Lung (tissue), 12 donors: ENCODE measurements around the gene RCBTB2. TPM values are rescaled to one million over a fixed set of nuclear protein-coding genes. Genes with fewer than 3 reads are reported as not detected.

ENCODE experiments used
- ATAC-seq: fragments of 200-7000 bp; cut with Tn5 transposase; one replicate; pipeline ENCODE4 v1.9.1; 2020; ENCODE audit warnings: moderate number of reproducible peaks; ENCODE audit not compliant: insufficient read depth, low FRiP score
- DNase-seq, 3 donors: peaks; one replicate each; pipeline ENCODE4 v3.0.0-alpha.2; 2013 to 2017
- H3K27ac ChIP-seq, 2 donors: one replicate each; pipeline ENCODE4 v1.5.1; 2013; ENCODE audit warnings: mild to moderate bottlenecking in 2 of 2, moderate library complexity in 2 of 2, control low read depth in 1 of 2, inconsistent platforms in 1 of 2, low read depth in 1 of 2, low read length in 1 of 2
- H3K27me3 ChIP-seq, 3 donors: one replicate each; pipeline ENCODE4 v1.5.1; 2013; ENCODE audit warnings: low read length in 2 of 3; ENCODE audit not compliant: control insufficient read depth in 3 of 3, insufficient read depth in 3 of 3
- H3K36me3 ChIP-seq, 4 donors: one replicate each; pipeline ENCODE4 v1.5.1; 2013; ENCODE audit warnings: low read length in 4 of 4, mild to moderate bottlenecking in 1 of 4, moderate library complexity in 1 of 4; ENCODE audit not compliant: control insufficient read depth in 4 of 4, insufficient read depth in 4 of 4
- H3K4me1 ChIP-seq, 5 donors: one replicate each; pipeline ENCODE4 v1.5.1; 2013; ENCODE audit warnings: low read length in 5 of 5, mild to moderate bottlenecking in 2 of 5, moderate library complexity in 1 of 5; ENCODE audit not compliant: control insufficient read depth in 5 of 5, insufficient read depth in 5 of 5
- H3K4me3 ChIP-seq: one replicate; pipeline ENCODE4 v1.5.1; 2013; ENCODE audit warnings: mild to moderate bottlenecking, control low read depth, moderate library complexity
- H3K9ac ChIP-seq, 2 donors: one replicate each; pipeline ENCODE4 v1.5.1; 2013; ENCODE audit warnings: low read length in 2 of 2, control low read depth in 1 of 2; ENCODE audit not compliant: insufficient read depth in 1 of 2
- H3K9me3 ChIP-seq, 4 donors: one replicate each; pipeline ENCODE4 v1.5.1; 2013; ENCODE audit warnings: low read length in 3 of 4, mild to moderate bottlenecking in 1 of 4, moderate library complexity in 1 of 4; ENCODE audit not compliant: control insufficient read depth in 4 of 4, insufficient read depth in 3 of 4
- WGBS, 2 donors: extraction: QIAGEN DNeasy Blood & Tissue Kit; methylation state at CpG; one replicate each; pipeline ENCODE4 v1.1.7; 2013; 5-methylcytosine and 5-hydroxymethylcytosine counted together
- polyA plus RNA-seq, 2 donors: library from polyadenylated mRNA; stranded (reverse); fragments of 200-250 nt; gene quantifications; one replicate each; pipeline ENCODE4 v1.2.1, GENCODE V29; 2013
- total RNA-seq, 2 donors: library from RNA; depleted of rRNA in 1 of 2; stranded (reverse); fragments of >200 nt in 1 of 2; gene quantifications; one replicate each; pipeline ENCODE4 v1.2.1, GENCODE V29; 2014 to 2021
- TF ChIP-seq, protein P1 (sequence below): IDR thresholded peaks from 2 replicates; pipeline ENCODE4 v1.5.1; 2012; ENCODE audit warnings: mild to moderate bottlenecking; ENCODE audit errors: control extremely low read depth, extremely low read depth
- donor health status: control.
- donor health status: control.
- donor health status: Bipolar disorder and iron deficiency.
- donor health status: healthy.
- donor health status: DM: yes; HTN: yes; CAD: no.

Gene RCBTB2
- total and polyA plus RNA-seq, 4 donors: 8.5 to 18.4 (median 12.1) TPM

GRCh38 chr13:48573213-48574007 lies 40.5 kb upstream of the RCBTB2 start:
- TF ChIP-seq, protein P1, sequence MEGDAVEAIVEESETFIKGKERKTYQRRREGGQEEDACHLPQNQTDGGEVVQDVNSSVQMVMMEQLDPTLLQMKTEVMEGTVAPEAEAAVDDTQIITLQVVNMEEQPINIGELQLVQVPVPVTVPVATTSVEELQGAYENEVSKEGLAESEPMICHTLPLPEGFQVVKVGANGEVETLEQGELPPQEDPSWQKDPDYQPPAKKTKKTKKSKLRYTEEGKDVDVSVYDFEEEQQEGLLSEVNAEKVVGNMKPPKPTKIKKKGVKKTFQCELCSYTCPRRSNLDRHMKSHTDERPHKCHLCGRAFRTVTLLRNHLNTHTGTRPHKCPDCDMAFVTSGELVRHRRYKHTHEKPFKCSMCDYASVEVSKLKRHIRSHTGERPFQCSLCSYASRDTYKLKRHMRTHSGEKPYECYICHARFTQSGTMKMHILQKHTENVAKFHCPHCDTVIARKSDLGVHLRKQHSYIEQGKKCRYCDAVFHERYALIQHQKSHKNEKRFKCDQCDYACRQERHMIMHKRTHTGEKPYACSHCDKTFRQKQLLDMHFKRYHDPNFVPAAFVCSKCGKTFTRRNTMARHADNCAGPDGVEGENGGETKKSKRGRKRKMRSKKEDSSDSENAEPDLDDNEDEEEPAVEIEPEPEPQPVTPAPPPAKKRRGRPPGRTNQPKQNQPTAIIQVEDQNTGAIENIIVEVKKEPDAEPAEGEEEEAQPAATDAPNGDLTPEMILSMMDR: no peak
- H3K36me3 ChIP-seq: no peaks in the 10 kb centered on the region
- H3K4me3 ChIP-seq: no peak overlapping the region
- no peaks in the 10 kb centered on the region for H3K9me3 ChIP-seq
- ATAC-seq (no peak), DNase-seq (no peak)
- WGBS, 2 donors: 44 to 59% methylated on average over 7 of the region's 7 CpGs
- H3K9ac ChIP-seq: no peak overlapping the region
- peaks cover 3 to 30% (median 7%) of the 10 kb centered on the region in 5 donors for H3K4me1 ChIP-seq
- H3K27me3 ChIP-seq: no peaks in the 10 kb centered on the region
- H3K27ac ChIP-seq: peak overlapping the region in 1 of 2 donors; percentile 74

GRCh38 chr13:48571126-48571913 lies 38.4 kb upstream of the RCBTB2 start:
- H3K4me1 ChIP-seq: peaks cover 5 to 45% (median 9%) of the 10 kb centered on the region in 5 donors
- H3K9me3 ChIP-seq: no peaks in the 10 kb centered on the region
- no peaks in the 10 kb centered on the region for H3K27me3 ChIP-seq
- ATAC-seq: no peak
- 36 to 38% methylated on average over 9 of the region's 9 CpGs for WGBS, 2 donors
- peak overlapping the region; percentile 77 to 85 for H3K27ac ChIP-seq
- no peak overlapping the region for H3K4me3 ChIP-seq
- TF ChIP-seq, protein P1: no peak
- H3K9ac ChIP-seq: peak overlapping the region in 1 of 2 donors; percentile 62
- H3K36me3 ChIP-seq: no peaks in the 10 kb centered on the region
- DNase-seq: peak; percentile 45 to 88 (median 80)

DNA sequence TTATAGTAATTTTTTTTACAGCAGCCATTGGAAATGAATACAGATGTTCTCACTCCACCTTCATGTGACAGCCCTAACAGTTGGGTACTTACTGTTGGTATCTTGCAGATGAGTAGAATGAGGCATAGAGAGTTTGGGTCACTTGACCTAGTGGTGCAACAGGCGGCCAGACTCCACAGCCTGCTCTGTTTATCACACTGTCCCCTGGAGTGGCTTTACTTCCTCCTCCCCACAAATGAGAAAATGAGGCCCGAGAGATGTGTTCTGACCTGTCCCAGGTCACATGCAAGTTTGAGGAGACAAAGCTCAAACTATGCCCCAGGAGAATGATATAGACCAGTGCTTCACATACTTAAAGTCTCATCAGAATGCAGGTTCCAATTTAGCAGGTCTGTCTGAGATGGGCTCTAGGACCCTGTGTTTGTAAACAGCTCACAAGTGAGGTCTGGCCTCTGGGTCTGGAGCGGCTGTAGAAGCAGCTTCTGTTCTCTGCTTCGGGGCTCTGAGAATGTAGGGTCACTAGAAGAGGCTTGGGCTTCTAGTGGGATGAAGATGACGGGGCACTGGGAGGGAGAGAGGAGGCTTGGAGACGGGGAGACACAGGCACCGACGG lies 37.4 kb upstream of the RCBTB2 start:
- Histone ChIP-seq H3K4me1 (peaks cover 5 to 47% (median 9%) of the 10 kb centered on the region in 5 donors), H3K4me3 (no peak overlapping the region), H3K36me3 (no peaks in the 10 kb centered on the region), H3K9me3 (no peaks in the 10 kb centered on the region), H3K9ac (no peak overlapping the region), H3K27me3 (no peaks in the 10 kb centered on the region), H3K27ac (peak overlapping the region in 1 of 2 donors; percentile 77)
- TF ChIP-seq, protein P1: no peak
- DNase-seq: no peak
- no peak for ATAC-seq
- WGBS, 2 donors: 72 to 82% methylated on average over 8 of the region's 8 CpGs
